Testis (tissue), 3 donors: ENCODE results near the gene PCDHA1. TPM values are rescaled to one million over a fixed set of nuclear protein-coding genes. Genes with fewer than 3 reads are reported as not detected.

Experiments
- DNase-seq: peaks from one replicate; pipeline ENCODE4 v3.0.0-alpha.2; 2019
- H3K27ac ChIP-seq, 2 donors: fragments of 200-600 bp; sonication (generic); one replicate each; pipeline ENCODE4 v1.5.1; 2019
- H3K27me3 ChIP-seq: fragments of 200-600 bp; sonication (generic); one replicate; pipeline ENCODE4 v1.5.1; 2019
- H3K36me3 ChIP-seq: fragments of 200-600 bp; sonication (generic); one replicate; pipeline ENCODE4 v1.5.1; 2017; ENCODE audit warnings: low read depth; ENCODE audit errors: missing control alignments
- H3K4me1 ChIP-seq: fragments of 200-600 bp; sonication (generic); one replicate; pipeline ENCODE4 v1.5.1; 2019
- H3K4me3 ChIP-seq, 2 donors: fragments of 200-600 bp; sonication (generic); one replicate each; pipeline ENCODE4 v1.5.1; 2017 to 2019
- H3K9me3 ChIP-seq: fragments of 200-600 bp; sonication (generic); one replicate; pipeline ENCODE4 v1.5.1; 2017
- POLR2A ChIP-seq: fragments of 450-650 bp; IDR thresholded peaks from one replicate; pipeline ENCODE4 v1.6.1; 2017; ENCODE audit warnings: antibody characterized with exemption, mild to moderate bottlenecking, moderate library complexity
- WGBS, 2 donors: methylation state at CpG; one replicate each; pipeline ENCODE4 v1.1.5; 2018; 5-methylcytosine and 5-hydroxymethylcytosine counted together
- intact Hi-C: fragments of 100-400 bp; cut with DNase I; formaldehyde crosslinking; loops from one replicate; pipeline ENCODE4 v1.15.1; 2023; ENCODE audit warnings: low total_unique reads
- polyA plus RNA-seq: library from polyadenylated mRNA; stranded (reverse); fragments of 350-450 nt; fragmentation: Illumina TruSeq; extraction: RNeasy Lipid Tissue Mini Kit (QIAGEN cat#74804); gene quantifications from one replicate; pipeline ENCODE4 v1.2.3, GENCODE V29; 2014; ENCODE audit warnings: low read depth, low replicate concordance; ENCODE audit not compliant: insufficient read depth
- total RNA-seq, 2 donors: library from RNA; depleted of rRNA; stranded (reverse); fragments of >200 nt; gene quantifications; one replicate each; pipeline ENCODE4 v1.2.3, GENCODE V29; 2016
- TF ChIP-seq, protein P1 (sequence below), 3 experiments: fragments of 450-650 bp in 2 of 3; fragments of 200-600 bp in 1 of 3; sonication (generic) in 1 of 3; IDR thresholded peaks; one replicate each; pipeline ENCODE4 v1.5.1; 2016 to 2019; ENCODE audit warnings: antibody characterized with exemption in 3 of 3, mild to moderate bottlenecking in 2 of 3, moderate library complexity in 1 of 3

Gene PCDHA1
- total and polyA plus RNA-seq, 3 donors from 2014 or later: 1.7 to 2.6 (median 1.8) TPM

DNA sequence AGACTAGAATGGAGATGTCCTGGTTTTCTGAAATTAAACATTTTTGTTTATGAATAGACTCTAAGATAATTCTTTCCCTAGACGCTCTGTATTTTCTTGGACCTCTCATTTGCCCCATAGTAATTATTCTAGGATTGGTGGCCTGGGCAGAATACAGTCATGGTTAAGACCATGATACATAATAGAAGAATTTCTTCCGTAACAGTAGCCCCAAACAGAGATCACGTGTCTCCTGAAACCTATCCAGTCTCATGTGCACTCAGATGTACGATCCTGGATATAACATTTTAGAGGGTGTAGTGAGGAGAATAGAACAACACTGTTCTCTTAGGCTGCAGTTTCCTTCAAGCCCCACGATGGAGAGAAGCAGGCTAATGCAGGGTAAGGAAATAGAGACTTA lies 202.7 kb downstream of the PCDHA1 start:
- WGBS, 2 donors: 79 to 81% methylated on average over 5 of the region's 5 CpGs
- Histone ChIP-seq H3K36me3 (no peaks in the 10 kb centered on the region), H3K27me3 (no peaks in the 10 kb centered on the region), H3K9me3 (no peaks in the 10 kb centered on the region), H3K4me1 (no peaks in the 10 kb centered on the region), H3K4me3 (no peak overlapping the region), H3K27ac (no peak overlapping the region)
- intact Hi-C loops: no loop called here
- no peak for DNase-seq
- TF ChIP-seq, protein P1, sequence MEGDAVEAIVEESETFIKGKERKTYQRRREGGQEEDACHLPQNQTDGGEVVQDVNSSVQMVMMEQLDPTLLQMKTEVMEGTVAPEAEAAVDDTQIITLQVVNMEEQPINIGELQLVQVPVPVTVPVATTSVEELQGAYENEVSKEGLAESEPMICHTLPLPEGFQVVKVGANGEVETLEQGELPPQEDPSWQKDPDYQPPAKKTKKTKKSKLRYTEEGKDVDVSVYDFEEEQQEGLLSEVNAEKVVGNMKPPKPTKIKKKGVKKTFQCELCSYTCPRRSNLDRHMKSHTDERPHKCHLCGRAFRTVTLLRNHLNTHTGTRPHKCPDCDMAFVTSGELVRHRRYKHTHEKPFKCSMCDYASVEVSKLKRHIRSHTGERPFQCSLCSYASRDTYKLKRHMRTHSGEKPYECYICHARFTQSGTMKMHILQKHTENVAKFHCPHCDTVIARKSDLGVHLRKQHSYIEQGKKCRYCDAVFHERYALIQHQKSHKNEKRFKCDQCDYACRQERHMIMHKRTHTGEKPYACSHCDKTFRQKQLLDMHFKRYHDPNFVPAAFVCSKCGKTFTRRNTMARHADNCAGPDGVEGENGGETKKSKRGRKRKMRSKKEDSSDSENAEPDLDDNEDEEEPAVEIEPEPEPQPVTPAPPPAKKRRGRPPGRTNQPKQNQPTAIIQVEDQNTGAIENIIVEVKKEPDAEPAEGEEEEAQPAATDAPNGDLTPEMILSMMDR (IDR thresholded peaks at IDR 0.05): no peak
- no peak for TF ChIP-seq POLR2A

- Histone ChIP-seq H3K27me3 (no peaks in the 10 kb centered on the region), H3K36me3 (no peaks in the 10 kb centered on the region), H3K9me3 (no peaks in the 10 kb centered on the region), H3K27ac (no peak overlapping the region), H3K4me3 (no peak overlapping the region), H3K4me1 (no peaks in the 10 kb centered on the region)
- TF ChIP-seq, protein P1 (IDR thresholded peaks at IDR 0.05): no peak
- TF ChIP-seq POLR2A: no peak
- no peak for DNase-seq
- intact Hi-C loops: no loop called here
- 66 to 78% methylated on average over 7 of the region's 7 CpGs for WGBS, 2 donors
Observed at GRCh38 chr5:140989254-140990020, 203.5 kb downstream of the PCDHA1 start.

GRCh38 chr5:140992828-140993227 lies 206.9 kb downstream of the PCDHA1 start:
- no peaks in the 10 kb centered on the region for H3K27me3 ChIP-seq
- intact Hi-C loops: no loop called here
- peaks cover 3% of the 10 kb centered on the region for H3K4me1 ChIP-seq
- H3K4me3 ChIP-seq: no peak overlapping the region
- H3K27ac ChIP-seq: no peak overlapping the region
- H3K9me3 ChIP-seq: no peaks in the 10 kb centered on the region
- DNase-seq: no peak
- no peak for TF ChIP-seq POLR2A
- TF ChIP-seq, protein P1 (IDR thresholded peaks at IDR 0.05): no peak
- 75 to 86% methylated on average over 2 of the region's 2 CpGs for WGBS, 2 donors
- no peaks in the 10 kb centered on the region for H3K36me3 ChIP-seq

DNA sequence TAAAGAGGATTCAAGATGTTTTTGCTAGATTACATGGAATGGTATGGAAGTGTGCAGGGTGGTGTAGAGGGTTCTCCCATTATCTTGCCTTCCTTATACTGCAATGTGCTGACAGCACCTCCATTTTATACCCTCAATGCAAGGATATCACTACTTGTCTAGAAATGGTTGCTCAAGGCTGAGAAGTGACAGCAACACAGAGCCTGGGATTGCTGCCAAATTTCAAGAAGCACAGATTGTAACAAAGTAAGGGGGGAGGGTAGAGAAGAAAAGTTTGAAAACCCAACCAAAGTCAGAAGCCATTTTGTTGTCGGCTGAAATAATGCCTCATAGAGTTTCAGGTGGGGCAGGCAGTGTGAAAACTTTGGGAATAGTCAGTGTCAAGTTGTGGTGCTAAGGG lies 210.1 kb downstream of the PCDHA1 start:
- no peak overlapping the region for H3K4me3 ChIP-seq
- intact Hi-C loops: no loop called here
- no peak for TF ChIP-seq POLR2A
- no peaks in the 10 kb centered on the region for H3K9me3 ChIP-seq
- peaks cover 5% of the 10 kb centered on the region for H3K4me1 ChIP-seq
- DNase-seq: peak; percentile 72
- H3K27me3 ChIP-seq: no peaks in the 10 kb centered on the region
- 46 to 48% methylated on average over 1 of the region's 1 CpG for WGBS, 2 donors
- H3K27ac ChIP-seq: peak overlapping the region; percentile 18 to 65
- H3K36me3 ChIP-seq: no peaks in the 10 kb centered on the region

- TF ChIP-seq, protein P1 (IDR thresholded peaks at IDR 0.05): no peak
- no peak for TF ChIP-seq POLR2A
- H3K4me1 ChIP-seq: peaks cover 8% of the 10 kb centered on the region
- no peak for DNase-seq
- 80 to 84% methylated on average over 2 of the region's 2 CpGs for WGBS, 2 donors
- H3K36me3 ChIP-seq: no peaks in the 10 kb centered on the region
- no peak overlapping the region for H3K27ac ChIP-seq
- intact Hi-C loops: no loop called here
- H3K27me3 ChIP-seq: no peaks in the 10 kb centered on the region
- H3K9me3 ChIP-seq: no peaks in the 10 kb centered on the region
- H3K4me3 ChIP-seq: no peak overlapping the region
Observed at GRCh38 chr5:140998921-140999410, 213.0 kb downstream of the PCDHA1 start.
